ENCODE measurements around the gene AP2A2.

Gene AP2A2

GRCh38 chr11:925496-926301 lies at the start of gene AP2A2:
AP2A2 (plus strand) TSS chr11:925870; CDS start chr11:926022, 152 bp downstream.
- DNase-seq = peak; percentile 87

- no peak for DNase-seq
Observed at GRCh38 chr11:876545-876944, 49.1 kb upstream of the AP2A2 start.

GRCh38 chr11:877565-877964 lies 48.1 kb upstream of the AP2A2 start:
- no peak for DNase-seq

GRCh38 chr11:880447-880846 lies 45.2 kb upstream of the AP2A2 start:
- DNase-seq = no peak

- no peak for DNase-seq
Observed at GRCh38 chr11:882596-882995, 43.1 kb upstream of the AP2A2 start.

- DNase-seq = no peak
Observed at GRCh38 chr11:883527-883926, 42.1 kb upstream of the AP2A2 start.

GRCh38 chr11:884578-885070 lies 41.0 kb upstream of the AP2A2 start:
- DNase-seq = no peak

- no peak for DNase-seq
Observed at GRCh38 chr11:886568-886967, 39.1 kb upstream of the AP2A2 start.

GRCh38 chr11:887589-887988 lies 38.1 kb upstream of the AP2A2 start:
- DNase-seq = no peak

- DNase-seq = no peak
Observed at GRCh38 chr11:888310-889212, 37.1 kb upstream of the AP2A2 start.

- DNase-seq = no peak
Observed at GRCh38 chr11:889257-889656, 36.4 kb upstream of the AP2A2 start.

- DNase-seq = no peak
Observed at GRCh38 chr11:889687-890475, 35.8 kb upstream of the AP2A2 start.

- no peak for DNase-seq
Observed at GRCh38 chr11:890794-891540, 34.7 kb upstream of the AP2A2 start.

- DNase-seq = no peak
Observed at GRCh38 chr11:893008-893654, 32.5 kb upstream of the AP2A2 start.

GRCh38 chr11:894575-895201 lies 31.0 kb upstream of the AP2A2 start:
- DNase-seq = no peak

- no peak for DNase-seq
Observed at GRCh38 chr11:895331-896110, 30.1 kb upstream of the AP2A2 start.

- no peak for DNase-seq
Observed at GRCh38 chr11:897253-898142, 28.2 kb upstream of the AP2A2 start.

- DNase-seq = peak; percentile 22
Observed at GRCh38 chr11:898143-898511, 27.5 kb upstream of the AP2A2 start.

- DNase-seq = peak; percentile 19
Observed at GRCh38 chr11:898540-899190, 27.0 kb upstream of the AP2A2 start.

Data from EL (cell line).